ENCODE measurements around the gene ANKRD22.
"Not testable (repeated sequence)": the region's sequence is repeated elsewhere in the genome, so short reads cannot be mapped to it uniquely, and the experiment has no call there.

Gene ANKRD22

GRCh38 chr10:88837632-88838031 lies 14.0 kb downstream of the ANKRD22 start:
- not testable (repeated sequence) for DNase-seq (ENCODE audit: low read depth, low spot score)

GRCh38 chr10:88835910-88836221 lies 15.8 kb downstream of the ANKRD22 start:
- no peak for DNase-seq (ENCODE audit: low read depth, low spot score)

- DNase-seq (ENCODE audit: low read depth, low spot score): peak; percentile 91
Observed at GRCh38 chr10:88835096-88835909, 16.3 kb downstream of the ANKRD22 start.

DNA sequence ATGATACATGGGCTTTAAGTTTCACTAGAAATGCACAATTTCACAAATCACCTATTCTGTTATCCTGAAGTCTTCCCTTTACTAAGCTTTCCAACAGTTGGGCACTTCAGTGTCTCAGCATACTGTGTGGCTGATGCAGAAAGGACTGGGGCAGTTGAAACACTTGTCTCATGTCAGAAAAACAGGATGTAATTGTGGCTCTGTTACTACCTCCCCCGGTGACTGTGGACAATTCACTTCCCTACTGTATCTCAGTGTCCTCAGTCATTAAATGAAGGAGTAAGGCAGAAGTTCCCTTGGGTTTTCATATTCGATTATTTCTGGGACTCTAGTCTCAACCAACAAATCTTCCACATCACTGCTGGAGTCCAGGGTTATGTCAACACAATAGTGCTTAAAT lies 17.9 kb downstream of the ANKRD22 start:
- DNase-seq (ENCODE audit: low read depth, low spot score): no peak

- no peak for DNase-seq (ENCODE audit: low read depth, low spot score)
Observed at GRCh38 chr10:88833156-88833555, 18.5 kb downstream of the ANKRD22 start.

GRCh38 chr10:88832376-88832775 lies 19.3 kb downstream of the ANKRD22 start:
- no peak for DNase-seq (ENCODE audit: low read depth, low spot score)

DNA sequence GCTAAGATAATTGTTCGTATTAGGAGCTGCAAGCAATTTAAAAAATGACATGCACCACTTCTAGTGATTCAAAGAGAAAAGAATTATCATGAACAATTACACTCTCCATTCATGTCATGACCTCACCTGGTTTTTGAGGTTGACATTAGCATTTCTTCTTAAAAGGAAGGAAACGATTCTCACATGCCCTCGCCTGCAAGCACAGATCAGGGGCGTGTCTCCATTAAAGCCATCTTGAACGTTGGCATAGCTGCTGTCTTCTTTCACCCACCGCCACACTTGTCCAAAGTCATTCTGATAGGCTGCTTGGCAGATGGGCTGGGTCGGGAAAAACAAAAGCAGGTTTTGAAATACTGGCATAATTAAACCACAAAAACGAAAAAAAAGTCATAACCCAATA lies 19.9 kb downstream of the ANKRD22 start:
- DNase-seq (ENCODE audit: low read depth, low spot score): no peak

GRCh38 chr10:88830643-88831268 lies 20.9 kb downstream of the ANKRD22 start:
- DNase-seq (ENCODE audit: low read depth, low spot score): no peak

GRCh38 chr10:88828310-88828709 lies 23.3 kb downstream of the ANKRD22 start:
- no peak for DNase-seq (ENCODE audit: low read depth, low spot score)

- DNase-seq (ENCODE audit: low read depth, low spot score): no peak
Observed at GRCh38 chr10:88827671-88828070, 24.0 kb downstream of the ANKRD22 start.

DNA sequence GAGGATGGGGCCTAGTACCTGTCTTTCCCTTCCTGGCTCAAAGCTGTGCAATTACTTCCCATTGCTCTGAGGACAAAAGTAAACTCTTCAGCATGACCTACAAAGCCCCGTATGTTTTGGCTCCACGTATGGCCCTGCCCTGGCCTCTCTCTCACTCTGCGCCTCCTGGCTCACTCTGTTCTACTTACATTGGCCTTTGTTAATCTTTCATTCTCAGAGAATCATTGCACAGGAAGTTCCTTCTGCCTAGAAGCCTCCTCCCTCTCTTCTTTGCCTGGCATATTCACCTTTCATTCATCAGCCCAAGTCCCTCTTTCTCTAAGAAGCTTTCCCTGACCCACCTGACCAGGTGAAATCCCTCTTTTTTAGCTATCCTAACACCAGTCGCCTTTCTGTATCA lies 25.3 kb downstream of the ANKRD22 start:
- no peak for DNase-seq (ENCODE audit: low read depth, low spot score)

- DNase-seq (ENCODE audit: low read depth, low spot score): peak; percentile 28
Observed at GRCh38 chr10:88820748-88821401, 30.8 kb downstream of the ANKRD22 start.

- DNase-seq (ENCODE audit: low read depth, low spot score): peak; percentile 70
Observed at GRCh38 chr10:88819290-88819689, 32.4 kb downstream of the ANKRD22 start.

- DNase-seq (ENCODE audit: low read depth, low spot score): no peak
Observed at GRCh38 chr10:88813200-88813599, 38.4 kb downstream of the ANKRD22 start.

- peak; percentile 74 for DNase-seq (ENCODE audit: low read depth, low spot score)
Observed at GRCh38 chr10:88810196-88810961, 41.3 kb downstream of the ANKRD22 start.

DNA sequence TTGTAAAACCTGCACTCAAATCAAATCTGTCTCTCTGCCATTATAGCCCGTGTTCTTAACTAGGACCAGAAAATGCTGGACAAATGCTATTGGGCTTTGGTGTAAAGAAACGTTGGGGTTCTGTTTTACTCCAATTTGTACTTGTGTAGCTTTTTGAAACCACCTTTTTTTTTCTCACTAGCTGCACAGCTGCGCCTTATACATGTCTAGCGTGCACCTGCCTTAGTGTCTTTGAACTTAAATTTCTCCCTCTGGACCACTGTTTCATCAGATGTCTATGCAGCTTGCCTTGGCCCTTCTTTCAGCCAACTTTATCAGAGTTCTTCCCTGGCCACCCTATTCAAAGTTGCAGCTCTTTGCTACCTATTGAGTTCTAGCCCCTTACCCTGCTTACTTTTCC lies 42.0 kb downstream of the ANKRD22 start:
- DNase-seq (ENCODE audit: low read depth, low spot score): no peak

DNA sequence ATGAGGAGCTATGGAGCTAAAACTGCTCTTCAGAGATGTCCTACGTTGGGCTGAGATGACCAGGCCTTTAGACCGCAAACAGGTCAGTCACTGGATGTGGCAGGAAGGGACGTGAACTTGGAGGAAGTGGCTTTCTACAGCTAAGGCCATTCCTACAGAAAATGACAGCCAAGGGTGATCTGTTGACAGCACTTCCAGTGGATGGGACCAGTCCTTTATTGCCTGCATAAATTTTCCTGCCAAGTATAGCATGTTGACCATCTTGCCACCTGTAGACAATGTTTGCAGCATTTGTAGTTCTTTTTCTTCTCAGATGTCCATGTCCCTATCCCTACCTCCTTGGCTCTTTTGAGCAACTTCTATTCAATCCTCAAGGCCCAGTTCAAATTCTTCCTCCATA lies 45.7 kb downstream of the ANKRD22 start:
- DNase-seq (ENCODE audit: low read depth, low spot score): no peak

DNA sequence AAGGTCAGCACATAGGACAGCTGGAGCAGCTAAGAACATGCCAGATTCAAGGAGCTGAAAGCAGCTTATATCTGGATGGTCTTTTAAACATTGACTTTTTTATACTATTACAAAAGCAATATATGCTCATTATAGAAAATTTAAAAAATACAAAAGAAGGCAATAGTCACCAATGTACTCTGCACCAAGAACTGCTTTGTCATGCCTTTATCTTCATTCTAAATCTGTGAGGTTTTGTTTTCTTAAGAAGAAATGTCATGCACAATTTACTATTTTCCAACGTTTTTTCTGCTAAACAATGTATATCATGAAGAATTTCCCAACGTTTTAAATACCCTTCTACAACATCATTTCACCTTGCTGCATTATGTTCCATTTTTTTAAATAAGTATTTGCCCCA lies 46.3 kb downstream of the ANKRD22 start:
- no peak for DNase-seq (ENCODE audit: low read depth, low spot score)

DNA sequence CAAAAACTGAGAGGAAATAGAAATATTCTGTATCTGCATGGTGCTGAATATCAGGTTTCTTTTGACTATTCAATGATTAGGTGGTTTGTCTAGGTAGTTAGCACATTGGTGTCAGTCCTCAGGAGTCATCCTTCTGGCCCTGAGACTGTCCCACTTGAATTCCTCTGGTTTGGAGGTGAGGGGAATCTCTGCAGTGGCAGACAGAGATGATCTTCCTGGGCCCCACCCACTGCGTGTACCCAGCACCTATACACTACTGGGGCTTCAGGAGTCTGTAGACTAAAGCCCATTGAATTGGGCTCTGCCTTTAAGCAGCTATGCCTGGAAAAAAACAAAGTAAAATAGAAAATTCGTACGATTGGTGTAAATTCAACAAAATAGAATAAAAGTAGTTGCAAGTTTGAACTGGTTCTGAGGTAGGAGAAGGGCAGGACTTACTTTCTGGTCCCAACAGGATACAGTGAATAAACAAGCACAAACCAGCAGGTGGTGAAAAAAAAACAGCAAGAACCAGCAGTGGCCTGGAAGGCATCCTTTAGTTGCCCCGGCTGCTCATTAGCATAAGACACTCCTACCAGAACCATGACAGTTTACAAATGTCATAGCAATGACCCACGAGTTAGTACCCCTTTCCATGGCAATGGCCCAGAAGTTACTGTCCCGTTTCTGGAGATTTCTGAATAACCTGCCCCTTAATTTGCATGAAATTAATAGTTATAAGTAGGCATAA lies 47.4 kb downstream of the ANKRD22 start:
- no peak for DNase-seq (ENCODE audit: low read depth, low spot score)

DNA sequence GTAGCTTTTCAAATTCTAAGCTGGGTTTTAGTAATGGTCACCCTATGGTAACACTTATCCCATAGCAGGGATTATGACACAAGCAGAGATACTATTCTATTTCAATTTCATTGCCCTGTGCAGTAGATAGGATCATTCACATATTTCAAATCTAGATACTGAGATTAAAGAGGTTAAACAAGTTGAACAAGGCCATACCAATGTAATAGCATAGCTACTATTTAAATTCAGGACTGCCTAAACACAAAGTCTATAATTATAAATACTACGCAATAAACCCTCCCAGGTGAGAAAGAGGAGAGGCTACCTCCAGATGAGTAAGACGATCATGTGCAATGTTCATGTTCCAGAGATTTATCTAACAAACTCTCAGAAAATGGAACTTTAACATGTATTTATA lies 48.0 kb downstream of the ANKRD22 start:
- DNase-seq (ENCODE audit: low read depth, low spot score): no peak

GRCh38 chr10:88802523-88803285 lies 48.9 kb downstream of the ANKRD22 start, which contains the start of gene LIPM:
TSS of gene LIPM (plus strand) at chr10:88802730. CDS start at chr10:88802897, 167 bp downstream.
- DNase-seq (ENCODE audit: low read depth, low spot score): no peak
